ENCODE data around the gene BLVRA.

BLVRA gene

DNA sequence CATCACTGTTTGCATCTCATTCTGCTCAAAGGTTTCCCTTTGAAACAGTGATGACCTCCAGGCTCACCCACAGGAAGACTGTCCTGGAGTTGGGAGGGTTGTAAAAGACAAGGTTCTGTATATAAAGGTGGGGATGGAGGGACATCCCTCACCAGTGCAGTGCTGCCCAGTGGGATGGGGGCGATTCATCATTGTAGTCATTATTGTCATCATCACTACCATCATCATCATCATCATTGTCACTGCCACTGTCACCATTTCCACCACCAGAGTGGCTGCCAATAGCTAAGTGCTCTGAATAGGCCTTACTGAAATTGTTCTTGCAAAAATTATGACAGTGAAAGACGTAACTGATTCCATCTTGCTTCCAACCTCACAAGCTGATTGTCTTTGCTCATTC lies 86.2 kb downstream of the BLVRA start:
- TF ChIP-seq BACH2 (CRISPR knock-in tag; IDR thresholded peaks at IDR 0.05; ENCODE audit: borderline replicate concordance): no peak
- TF ChIP-seq, protein P1, sequence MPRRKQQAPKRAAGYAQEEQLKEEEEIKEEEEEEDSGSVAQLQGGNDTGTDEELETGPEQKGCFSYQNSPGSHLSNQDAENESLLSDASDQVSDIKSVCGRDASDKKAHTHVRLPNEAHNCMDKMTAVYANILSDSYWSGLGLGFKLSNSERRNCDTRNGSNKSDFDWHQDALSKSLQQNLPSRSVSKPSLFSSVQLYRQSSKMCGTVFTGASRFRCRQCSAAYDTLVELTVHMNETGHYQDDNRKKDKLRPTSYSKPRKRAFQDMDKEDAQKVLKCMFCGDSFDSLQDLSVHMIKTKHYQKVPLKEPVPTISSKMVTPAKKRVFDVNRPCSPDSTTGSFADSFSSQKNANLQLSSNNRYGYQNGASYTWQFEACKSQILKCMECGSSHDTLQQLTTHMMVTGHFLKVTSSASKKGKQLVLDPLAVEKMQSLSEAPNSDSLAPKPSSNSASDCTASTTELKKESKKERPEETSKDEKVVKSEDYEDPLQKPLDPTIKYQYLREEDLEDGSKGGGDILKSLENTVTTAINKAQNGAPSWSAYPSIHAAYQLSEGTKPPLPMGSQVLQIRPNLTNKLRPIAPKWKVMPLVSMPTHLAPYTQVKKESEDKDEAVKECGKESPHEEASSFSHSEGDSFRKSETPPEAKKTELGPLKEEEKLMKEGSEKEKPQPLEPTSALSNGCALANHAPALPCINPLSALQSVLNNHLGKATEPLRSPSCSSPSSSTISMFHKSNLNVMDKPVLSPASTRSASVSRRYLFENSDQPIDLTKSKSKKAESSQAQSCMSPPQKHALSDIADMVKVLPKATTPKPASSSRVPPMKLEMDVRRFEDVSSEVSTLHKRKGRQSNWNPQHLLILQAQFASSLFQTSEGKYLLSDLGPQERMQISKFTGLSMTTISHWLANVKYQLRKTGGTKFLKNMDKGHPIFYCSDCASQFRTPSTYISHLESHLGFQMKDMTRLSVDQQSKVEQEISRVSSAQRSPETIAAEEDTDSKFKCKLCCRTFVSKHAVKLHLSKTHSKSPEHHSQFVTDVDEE (CRISPR knock-in tag; IDR thresholded peaks at IDR 0.05): no peak
- TF ChIP-seq, protein P2, sequence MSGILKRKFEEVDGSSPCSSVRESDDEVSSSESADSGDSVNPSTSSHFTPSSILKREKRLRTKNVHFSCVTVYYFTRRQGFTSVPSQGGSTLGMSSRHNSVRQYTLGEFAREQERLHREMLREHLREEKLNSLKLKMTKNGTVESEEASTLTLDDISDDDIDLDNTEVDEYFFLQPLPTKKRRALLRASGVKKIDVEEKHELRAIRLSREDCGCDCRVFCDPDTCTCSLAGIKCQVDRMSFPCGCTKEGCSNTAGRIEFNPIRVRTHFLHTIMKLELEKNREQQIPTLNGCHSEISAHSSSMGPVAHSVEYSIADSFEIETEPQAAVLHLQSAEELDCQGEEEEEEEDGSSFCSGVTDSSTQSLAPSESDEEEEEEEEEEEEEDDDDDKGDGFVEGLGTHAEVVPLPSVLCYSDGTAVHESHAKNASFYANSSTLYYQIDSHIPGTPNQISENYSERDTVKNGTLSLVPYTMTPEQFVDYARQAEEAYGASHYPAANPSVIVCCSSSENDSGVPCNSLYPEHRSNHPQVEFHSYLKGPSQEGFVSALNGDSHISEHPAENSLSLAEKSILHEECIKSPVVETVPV (CRISPR knock-in tag; IDR thresholded peaks at IDR 0.05): no peak
- TF ChIP-seq, protein P3, sequence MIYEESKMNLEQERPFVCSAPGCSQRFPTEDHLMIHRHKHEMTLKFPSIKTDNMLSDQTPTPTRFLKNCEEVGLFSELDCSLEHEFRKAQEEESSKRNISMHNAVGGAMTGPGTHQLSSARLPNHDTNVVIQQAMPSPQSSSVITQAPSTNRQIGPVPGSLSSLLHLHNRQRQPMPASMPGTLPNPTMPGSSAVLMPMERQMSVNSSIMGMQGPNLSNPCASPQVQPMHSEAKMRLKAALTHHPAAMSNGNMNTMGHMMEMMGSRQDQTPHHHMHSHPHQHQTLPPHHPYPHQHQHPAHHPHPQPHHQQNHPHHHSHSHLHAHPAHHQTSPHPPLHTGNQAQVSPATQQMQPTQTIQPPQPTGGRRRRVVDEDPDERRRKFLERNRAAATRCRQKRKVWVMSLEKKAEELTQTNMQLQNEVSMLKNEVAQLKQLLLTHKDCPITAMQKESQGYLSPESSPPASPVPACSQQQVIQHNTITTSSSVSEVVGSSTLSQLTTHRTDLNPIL (CRISPR knock-in tag; IDR thresholded peaks at IDR 0.05; ENCODE audit: low read depth): no peak
- TF ChIP-seq ZNF70 (CRISPR knock-in tag; IDR thresholded peaks at IDR 0.05): no peak
- ATAC-seq: no peak

DNA sequence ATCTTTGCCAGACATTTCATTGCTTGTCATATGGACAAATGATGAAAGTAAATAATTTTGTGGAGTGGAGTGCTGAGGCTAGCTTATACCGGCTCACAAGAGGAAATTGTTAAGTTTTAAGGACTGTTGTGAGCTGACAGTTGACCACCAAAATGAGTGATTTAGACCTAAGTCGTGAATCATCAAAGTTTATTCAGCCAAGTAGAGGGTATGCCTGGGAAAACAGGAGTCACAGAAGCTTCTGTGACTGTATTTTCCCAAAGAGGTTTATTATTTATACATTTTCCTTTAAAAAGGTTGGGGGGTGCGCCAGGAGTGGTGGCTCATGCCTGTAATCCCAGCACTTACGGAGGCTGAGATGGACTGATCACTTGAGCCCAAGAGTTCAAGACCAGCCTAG lies 89.0 kb downstream of the BLVRA start:
- ATAC-seq: no peak
- TF ChIP-seq, protein P3 (CRISPR knock-in tag; IDR thresholded peaks at IDR 0.05; ENCODE audit: low read depth): no peak
- TF ChIP-seq TCF4 (CRISPR knock-in tag; IDR thresholded peaks at IDR 0.05; ENCODE audit: borderline replicate concordance) (no peak), OSR1 (CRISPR knock-in tag; IDR thresholded peaks at IDR 0.05) (no peak), TOX (CRISPR knock-in tag; IDR thresholded peaks at IDR 0.05; ENCODE audit: borderline replicate concordance) (no peak), ARNTL (CRISPR knock-in tag; IDR thresholded peaks at IDR 0.05; ENCODE audit: borderline replicate concordance, low read depth) (no peak), ZNF70 (CRISPR knock-in tag; IDR thresholded peaks at IDR 0.05) (no peak), ZNF8 (CRISPR knock-in tag; IDR thresholded peaks at IDR 0.05) (no peak), CSDC2 (CRISPR knock-in tag; IDR thresholded peaks at IDR 0.05) (no peak), ZFP3 (CRISPR knock-in tag; IDR thresholded peaks at IDR 0.05) (no peak)
- TF ChIP-seq, protein P1 (CRISPR knock-in tag; IDR thresholded peaks at IDR 0.05): no peak
- TF ChIP-seq, protein P4, sequence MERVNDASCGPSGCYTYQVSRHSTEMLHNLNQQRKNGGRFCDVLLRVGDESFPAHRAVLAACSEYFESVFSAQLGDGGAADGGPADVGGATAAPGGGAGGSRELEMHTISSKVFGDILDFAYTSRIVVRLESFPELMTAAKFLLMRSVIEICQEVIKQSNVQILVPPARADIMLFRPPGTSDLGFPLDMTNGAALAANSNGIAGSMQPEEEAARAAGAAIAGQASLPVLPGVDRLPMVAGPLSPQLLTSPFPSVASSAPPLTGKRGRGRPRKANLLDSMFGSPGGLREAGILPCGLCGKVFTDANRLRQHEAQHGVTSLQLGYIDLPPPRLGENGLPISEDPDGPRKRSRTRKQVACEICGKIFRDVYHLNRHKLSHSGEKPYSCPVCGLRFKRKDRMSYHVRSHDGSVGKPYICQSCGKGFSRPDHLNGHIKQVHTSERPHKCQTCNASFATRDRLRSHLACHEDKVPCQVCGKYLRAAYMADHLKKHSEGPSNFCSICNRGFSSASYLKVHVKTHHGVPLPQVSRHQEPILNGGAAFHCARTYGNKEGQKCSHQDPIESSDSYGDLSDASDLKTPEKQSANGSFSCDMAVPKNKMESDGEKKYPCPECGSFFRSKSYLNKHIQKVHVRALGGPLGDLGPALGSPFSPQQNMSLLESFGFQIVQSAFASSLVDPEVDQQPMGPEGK (CRISPR knock-in tag; IDR thresholded peaks at IDR 0.05; ENCODE audit: borderline replicate concordance): no peak
- TF ChIP-seq, protein P5, sequence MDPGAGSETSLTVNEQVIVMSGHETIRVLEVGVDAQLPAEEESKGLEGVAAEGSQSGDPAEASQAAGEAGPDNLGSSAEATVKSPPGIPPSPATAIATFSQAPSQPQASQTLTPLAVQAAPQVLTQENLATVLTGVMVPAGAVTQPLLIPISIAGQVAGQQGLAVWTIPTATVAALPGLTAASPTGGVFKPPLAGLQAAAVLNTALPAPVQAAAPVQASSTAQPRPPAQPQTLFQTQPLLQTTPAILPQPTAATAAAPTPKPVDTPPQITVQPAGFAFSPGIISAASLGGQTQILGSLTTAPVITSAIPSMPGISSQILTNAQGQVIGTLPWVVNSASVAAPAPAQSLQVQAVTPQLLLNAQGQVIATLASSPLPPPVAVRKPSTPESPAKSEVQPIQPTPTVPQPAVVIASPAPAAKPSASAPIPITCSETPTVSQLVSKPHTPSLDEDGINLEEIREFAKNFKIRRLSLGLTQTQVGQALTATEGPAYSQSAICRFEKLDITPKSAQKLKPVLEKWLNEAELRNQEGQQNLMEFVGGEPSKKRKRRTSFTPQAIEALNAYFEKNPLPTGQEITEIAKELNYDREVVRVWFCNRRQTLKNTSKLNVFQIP (CRISPR knock-in tag; IDR thresholded peaks at IDR 0.05; ENCODE audit: borderline replicate concordance, low read depth): no peak

DNA sequence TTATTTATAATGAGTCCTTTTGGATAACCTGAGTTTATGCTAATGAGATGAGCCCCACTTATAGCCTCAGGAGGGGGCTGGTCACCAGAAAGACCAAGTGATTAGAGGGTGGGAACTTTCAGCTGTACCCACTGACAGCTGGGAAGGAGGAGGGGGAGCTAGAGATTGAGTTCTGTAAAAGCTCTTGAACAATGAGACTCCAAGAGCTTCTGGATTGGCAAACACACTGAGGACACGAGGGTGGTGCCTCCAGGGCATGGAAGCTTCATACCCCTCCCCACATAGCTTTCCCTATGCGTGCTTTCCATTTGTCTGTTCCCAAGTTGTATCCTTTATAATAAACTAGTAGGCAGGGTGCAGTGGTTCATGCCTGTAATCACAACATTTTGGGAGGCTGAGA lies 90.6 kb downstream of the BLVRA start:
- no peak for ATAC-seq
- TF ChIP-seq CSDC2 (CRISPR knock-in tag; IDR thresholded peaks at IDR 0.05) (no peak), ZC3H10 (CRISPR knock-in tag; IDR thresholded peaks at IDR 0.05) (no peak), ISL1 (CRISPR knock-in tag; IDR thresholded peaks at IDR 0.05) (no peak), TCF4 (CRISPR knock-in tag; IDR thresholded peaks at IDR 0.05; ENCODE audit: borderline replicate concordance) (no peak), SNAI2 (CRISPR knock-in tag; IDR thresholded peaks at IDR 0.05) (no peak), ESRRG (CRISPR knock-in tag; IDR thresholded peaks at IDR 0.05) (no peak), GLIS3 (CRISPR knock-in tag; IDR thresholded peaks at IDR 0.05) (no peak)
- TF ChIP-seq, protein P1 (CRISPR knock-in tag; IDR thresholded peaks at IDR 0.05): no peak
- TF ChIP-seq, protein P2 (CRISPR knock-in tag; IDR thresholded peaks at IDR 0.05): no peak

Measured in SK-N-SH treated with all-trans-retinoic acid at 6 μM for 48 hours (cell line).